Embryonic facial prominence (tissue), 1 donor: ENCODE measurements around the gene DALRD3.

Experiments
- DNase-seq: peaks from one replicate; pipeline ENCODE4 v3.0.0-alpha.2; 2016; ENCODE audit errors: extremely low spot score

Gene DALRD3, protein sequence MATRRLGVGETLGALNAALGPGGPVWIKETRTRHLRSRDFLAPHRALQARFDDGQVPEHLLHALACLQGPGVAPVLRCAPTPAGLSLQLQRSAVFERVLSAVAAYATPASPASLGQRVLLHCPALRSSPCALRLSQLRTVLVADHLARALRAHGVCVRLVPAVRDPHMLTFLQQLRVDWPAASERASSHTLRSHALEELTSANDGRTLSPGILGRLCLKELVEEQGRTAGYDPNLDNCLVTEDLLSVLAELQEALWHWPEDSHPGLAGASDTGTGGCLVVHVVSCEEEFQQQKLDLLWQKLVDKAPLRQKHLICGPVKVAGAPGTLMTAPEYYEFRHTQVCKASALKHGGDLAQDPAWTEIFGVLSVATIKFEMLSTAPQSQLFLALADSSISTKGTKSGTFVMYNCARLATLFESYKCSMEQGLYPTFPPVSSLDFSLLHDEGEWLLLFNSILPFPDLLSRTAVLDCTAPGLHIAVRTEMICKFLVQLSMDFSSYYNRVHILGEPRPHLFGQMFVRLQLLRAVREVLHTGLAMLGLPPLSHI

DNA sequence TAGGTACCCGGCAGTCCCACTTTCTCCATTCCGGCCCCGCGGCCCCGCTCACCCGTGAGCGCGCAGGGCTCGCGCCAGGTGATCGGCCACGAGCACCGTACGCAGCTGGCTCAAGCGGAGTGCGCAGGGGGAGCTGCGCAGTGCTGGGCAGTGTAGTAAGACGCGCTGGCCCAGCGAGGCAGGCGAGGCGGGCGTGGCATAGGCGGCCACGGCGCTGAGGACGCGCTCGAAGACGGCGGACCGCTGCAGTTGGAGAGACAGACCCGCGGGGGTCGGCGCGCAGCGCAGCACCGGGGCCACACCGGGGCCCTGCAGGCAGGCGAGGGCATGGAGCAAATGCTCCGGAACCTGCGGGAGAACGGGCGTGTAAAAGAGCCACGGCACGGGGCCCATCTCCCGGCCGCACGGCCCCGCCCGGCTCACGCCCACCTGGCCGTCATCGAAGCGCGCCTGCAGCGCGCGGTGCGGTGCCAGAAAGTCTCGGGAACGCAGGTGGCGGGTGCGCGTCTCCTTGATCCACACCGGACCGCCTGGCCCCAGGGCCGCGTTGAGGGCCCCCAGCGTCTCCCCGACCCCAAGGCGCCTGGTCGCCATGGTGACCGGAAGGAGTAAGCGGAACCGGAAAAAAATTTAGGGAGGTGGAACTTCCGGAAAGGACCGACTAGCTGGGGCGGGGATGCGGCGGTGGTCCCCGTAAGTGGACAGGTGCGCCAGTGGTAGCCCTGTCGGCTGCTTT, at the start of gene DALRD3:
TSS of gene DALRD3 (minus strand) at position 610 of the 736 bp plus-strand sequence. CDS start at position 594, 16 bp downstream.
- DNase-seq: no peak

DNA sequence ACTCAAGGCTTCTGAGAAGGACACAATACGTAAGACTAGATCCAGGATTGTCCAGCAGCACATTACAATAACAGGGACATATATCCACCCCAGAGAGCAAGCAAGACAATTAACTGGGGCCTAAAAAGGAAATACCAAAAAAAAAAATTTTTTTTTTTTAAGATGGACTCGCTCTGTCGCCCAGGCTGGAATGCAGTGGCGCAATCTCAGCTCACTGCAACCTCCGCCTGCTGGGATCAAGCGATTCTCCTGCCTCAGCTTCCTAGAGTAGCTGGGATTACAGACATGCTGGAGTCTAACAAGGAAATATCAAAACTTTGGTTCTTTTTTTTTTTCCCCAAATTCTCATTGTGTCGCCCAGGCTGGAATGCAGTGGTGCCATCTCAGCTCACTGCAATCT, 39.6 kb upstream of the DALRD3 start:
- DNase-seq: no peak

DNA sequence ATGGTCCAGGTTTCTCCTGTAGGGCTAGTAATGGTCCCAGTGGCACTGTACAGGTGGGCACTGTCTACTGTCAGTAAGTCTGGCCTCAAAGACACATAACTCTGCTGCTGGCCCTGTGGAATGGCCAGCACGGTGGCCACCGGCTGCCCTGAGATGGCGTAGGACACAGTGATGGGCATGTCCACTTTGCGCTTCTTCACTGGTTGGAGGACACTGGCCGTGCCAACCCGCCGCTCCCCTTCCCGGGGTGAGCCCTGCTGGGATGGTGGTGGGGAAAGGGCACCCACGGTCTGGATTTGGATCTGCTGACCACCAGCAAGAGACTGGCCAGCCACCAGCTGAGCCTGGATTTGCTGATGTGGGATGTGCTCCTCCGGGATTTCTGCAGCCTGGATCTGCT, 38.9 kb upstream of the DALRD3 start:
- DNase-seq: no peak

DNA sequence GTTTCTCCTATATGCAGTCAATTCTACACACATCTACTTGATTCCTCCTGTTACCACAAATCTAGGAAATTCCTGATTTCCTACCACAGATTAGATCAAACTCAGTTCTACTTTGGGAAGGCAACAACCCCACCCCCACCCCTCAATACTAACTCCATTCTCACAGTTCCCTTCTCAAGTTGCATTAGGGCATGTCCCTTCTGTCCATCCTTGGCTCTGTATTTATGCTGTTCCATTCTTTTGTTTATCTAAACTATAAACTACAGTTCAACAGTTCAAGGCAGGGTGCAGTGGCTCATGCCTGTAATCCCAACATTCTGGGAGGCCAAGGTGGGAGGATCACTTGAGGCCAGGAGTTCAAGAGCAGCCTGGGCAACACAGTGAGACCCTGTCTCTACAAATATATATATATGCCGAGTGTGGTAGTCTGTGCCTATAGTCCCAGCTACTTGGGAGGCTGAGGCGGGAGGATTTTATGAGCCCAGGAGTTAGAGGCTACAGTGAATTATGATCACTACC, 36.0 kb upstream of the DALRD3 start:
- DNase-seq: no peak

DNA sequence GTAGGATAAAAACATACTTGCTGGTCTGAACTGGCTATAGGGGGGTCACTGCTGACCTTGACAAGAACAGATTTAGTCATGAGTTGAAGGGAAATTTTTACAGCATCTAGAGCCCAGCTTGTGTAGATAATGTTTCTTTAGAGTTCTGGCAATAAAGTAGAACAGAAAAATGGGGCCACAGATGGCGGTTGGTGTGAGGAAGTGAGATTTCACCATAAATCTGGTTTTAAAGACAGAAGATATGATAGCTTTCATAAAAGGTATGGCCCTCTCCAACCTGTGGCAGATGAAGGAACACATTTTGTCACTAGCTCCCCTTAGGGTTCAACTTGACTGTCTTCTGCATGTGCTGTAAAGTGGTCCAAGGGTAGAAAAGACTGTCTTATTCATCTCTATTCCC, 35.2 kb upstream of the DALRD3 start:
- no peak for DNase-seq

DNA sequence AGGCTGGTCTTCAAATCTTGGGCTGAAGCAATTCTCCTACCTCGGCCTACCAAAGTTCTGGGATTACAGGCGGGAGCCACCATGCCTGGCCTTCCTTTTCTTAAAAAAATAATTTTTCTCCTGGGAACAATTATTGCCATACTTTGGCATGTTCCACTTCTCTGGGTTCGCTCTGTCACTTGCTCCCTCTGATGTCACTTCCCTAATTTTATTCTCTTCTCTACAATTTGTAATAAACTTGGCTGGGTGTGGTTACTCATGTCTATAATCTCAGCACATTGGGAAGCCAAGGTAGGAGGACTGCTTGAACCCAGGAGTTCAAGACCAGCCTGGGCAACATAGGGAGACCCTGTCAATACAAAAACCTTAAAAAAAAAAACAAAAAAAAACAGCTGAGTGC, 16.9 kb upstream of the DALRD3 start:
- no peak for DNase-seq

DNA sequence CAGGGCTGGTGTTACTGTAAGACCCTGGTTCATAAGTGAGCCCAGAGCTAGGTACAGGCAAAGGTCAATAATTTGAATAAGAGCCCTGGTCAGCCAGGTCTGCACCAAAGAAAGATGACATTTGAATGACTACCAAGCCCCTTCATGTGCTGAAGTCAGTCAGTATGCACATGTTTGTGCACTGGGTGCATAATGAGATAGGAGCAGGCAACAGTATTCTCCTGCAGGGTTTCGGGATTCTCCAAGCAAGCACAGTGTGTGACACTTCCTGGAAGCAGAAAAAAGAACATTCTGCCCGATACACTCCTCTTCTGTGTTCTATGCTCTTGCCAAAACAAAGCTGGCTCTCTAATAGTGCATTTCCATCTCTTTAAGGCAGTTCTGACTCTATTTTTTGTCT, 16.3 kb upstream of the DALRD3 start:
- DNase-seq: no peak

DNA sequence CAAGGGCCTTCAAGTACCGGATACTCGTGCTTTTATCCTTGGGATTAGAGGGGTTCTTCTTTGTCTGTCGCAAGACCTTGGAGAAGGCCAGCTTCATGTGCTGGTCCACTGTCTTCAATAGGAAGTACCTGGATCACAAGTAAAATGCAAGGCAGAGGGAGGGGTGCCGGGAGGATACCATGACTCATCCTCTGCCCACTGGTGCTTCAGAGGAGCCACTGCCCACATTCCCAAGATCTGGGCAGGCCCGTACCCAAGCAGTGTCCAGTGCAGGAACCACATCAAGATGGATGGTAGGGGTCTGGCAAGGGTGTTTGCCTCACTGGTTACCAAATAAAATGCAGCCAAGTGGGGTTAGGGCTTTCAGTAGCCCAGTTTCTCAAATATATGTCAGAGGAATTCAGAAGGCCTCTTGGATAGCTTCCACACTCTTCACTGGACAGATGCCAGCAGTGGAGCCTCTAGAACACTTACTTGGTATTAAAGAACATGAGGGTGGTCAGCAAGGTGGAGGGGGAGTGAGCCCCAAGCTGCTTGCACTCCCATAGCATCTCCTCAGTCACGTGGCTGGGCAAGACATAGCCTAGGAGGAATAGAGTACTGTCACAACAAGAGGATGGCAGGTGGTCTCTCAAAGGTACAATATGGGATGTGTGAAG, 14.4 kb upstream of the DALRD3 start:
- no peak for DNase-seq

DNA sequence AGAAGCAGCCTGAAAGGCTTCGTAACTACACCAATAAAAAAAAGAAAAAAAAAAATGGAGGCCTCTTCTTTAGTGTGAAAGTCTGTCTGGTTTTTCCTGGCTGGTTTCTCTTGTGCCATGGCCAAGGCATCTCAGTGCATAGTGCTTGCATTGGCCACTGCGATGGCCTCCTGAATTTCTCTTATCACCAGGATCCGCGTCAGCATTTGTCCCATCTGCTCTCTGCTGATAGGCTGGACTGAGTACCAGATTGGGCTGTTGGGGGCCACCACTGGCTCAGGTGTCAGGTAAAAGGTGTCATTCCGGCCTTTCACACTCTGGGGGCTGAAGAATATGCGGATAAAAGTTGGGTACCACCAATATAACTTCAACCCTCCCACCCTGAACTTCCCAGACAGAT, 11.9 kb upstream of the DALRD3 start:
- DNase-seq: no peak

DNA sequence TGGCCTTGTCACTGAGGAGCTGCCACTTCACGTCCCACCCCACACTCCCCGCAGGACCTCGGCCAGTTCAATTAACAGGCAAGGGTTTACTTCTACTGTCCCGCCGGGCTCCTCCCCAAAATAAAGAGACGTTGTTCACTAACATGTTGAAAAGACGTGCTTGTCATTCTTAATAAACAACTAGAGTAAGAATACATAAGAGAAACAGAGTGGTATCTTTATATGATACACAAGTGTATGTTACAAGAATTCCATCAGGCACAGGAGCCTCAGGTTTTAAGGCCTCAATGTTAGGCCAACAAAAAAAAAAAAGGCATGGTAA, 11.1 kb upstream of the DALRD3 start:
- no peak for DNase-seq

DNA sequence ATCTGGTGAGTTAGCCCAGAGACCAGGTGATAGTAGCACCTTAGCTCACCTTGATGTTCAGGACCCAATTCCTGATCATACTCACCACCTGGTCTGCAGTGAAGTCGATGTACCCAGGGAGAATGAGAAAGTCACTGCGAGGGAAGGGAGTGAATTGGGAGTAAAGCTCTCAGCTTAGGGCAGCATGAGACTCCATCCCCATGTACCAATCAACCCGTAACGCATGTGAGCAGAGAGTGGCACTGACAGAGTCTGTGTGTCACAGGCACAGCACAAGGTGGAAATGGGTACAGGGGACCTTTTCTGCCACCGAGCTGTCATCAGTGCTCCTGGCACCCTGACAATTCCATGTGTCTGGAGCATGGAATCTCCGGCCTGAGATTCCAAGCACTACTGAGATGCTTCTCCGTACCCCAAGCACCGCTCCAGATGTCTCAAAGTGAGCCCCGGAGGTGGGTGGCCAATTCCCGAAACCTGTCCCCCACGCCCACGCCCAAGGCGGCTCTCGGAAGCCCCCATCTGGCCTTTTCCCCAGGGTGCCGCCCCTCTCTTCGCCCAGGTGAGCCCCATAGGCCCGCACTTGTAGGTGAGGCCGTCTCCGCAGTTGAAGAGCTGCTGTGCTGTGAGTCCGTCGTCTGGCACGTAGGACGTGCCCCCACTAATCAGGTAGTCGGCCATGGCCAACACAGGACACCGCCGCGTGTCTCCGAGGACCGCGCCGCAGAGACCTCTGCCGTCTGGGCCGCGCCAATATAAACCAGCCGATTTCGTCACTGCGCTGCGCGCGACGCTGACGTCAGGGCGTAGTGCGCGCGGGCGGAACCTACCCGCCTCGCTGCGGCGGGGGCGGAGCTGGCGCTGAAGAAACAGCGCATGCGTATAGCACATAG, 10.5 kb upstream of the DALRD3 start, which contains the start of gene IMPDH2:
TSS of gene IMPDH2 (minus strand) at position 726 of the 890 bp plus-strand sequence. CDS start at position 678, 48 bp downstream.
- peak; percentile 87 for DNase-seq

DNA sequence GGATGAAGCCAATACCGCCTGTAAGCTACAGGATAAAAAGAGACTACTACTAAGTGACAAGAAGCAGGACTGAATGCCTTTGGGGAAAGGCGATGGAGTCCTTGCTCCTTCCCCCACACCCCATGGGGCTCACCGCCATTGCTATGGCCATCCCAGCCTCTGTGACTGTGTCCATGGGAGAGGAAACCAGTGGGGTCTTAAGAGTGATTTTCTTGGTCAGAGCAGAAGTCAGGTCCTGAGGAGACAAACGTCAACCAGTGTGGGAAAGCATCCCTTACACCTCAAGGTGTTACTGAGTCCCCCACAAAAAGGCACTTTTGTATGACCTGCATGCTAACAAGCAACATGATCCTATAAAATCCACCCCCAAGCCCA, 9.9 kb upstream of the DALRD3 start:
- DNase-seq: no peak

DNA sequence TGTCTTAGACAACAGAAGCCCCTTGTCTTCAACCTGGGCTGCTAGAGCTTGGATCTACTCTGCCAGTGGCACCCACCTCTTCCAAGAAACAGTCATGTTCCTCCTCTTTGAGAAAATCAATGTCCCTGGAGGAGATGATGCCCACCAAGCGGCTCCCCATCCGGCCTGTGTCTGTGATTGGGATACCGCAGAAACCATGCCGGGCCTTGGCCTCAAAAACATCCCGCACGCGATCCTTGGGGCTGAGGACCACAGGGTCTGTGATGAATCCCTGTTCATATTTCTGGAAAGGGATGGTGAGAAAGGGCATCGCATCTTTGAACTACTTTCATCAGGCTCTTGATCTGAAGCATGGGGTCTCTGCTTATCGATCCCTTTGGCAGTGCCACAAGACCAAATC, 9.3 kb upstream of the DALRD3 start:
- DNase-seq: no peak

DNA sequence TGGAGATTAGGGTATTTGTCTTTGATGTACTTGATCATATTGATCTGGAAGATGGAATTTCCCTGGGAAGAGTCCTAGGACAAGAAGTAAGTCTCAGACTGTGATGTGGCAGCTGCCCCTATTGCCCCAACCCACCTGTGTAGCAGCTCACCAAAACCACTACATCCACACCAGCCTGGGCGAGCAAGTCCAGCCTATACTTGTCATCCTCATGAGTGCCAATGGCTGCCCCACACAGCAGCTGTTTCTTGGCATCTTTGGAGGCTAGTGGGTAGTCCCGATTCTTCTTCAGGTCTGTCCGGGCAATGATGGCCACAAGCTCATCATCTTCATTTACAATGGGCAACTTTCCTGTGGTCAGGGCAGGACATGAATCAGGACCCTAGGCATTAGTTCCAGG, 8.2 kb upstream of the DALRD3 start:
- DNase-seq: no peak

DNA sequence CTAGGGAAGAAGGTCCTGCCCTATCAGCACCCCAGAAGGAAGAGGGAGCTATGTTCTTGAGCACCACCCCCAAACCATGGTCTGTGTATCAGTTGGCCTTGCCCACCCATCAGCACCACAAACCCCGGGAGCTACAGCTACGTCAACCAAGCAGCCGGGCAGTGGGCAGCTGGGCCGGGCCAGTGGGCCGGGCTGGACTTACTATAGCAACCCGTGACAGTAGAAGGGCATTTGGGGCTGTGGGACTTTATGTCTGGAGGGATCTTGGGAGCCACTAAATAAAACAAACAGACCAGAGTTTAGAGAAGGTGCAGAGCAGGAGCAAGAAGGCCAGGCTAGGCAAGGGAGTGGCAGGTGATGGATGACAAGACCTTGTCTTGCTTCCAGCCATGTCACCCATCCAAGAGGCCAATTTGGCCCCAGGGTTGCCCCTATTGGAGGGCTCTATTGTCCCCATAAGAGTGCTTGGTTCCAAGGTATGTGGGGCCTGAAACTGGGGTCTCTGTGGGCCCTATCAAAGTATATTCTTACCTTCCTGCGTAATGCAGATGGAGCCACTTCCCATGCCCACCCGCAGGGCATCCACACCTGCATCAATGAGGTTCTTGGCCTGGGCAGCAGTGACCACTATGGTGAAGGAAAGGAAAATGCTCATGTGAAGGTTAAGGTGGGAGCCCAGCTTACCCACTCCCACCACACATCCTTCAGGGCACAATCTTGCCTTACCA, 7.6 kb upstream of the DALRD3 start:
- DNase-seq: no peak

DNA sequence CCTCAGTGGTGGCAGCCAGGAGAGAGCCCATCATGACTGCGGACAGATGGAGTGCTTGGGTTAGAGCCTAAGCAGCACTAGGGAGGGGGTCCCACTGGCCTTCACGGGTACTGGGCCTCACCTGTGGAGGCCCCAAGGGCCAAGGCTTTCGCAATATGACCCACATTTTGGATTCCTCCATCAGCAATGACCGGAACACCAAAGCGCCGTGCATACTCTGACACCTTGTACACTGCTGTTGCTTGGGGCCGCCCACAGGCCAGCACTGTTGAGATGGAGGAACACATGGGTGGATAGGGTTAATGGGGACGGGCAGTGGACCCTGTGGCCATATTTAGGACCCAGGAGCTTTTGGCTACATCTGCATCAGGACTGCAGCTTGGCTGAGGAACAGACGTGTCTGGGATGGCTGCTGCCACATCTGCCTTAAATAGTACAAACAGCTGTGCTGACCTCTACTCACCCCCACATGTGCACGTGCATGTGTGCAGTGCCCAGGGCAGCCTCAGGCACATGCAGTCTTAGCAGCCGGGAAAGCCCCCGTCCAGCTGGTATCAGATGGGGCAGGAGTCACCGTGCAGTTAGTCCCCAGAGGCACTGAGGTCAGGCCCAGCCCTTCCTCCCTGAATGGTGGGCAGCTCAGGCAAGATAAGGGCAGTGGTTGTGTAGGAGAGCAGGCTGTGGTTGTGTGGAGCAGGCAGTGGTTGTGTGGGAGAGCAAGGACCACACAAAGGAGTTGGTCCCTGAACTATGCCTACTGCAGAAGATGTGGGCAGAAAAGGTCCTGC, 6.8 kb upstream of the DALRD3 start:
- DNase-seq: no peak

DNA sequence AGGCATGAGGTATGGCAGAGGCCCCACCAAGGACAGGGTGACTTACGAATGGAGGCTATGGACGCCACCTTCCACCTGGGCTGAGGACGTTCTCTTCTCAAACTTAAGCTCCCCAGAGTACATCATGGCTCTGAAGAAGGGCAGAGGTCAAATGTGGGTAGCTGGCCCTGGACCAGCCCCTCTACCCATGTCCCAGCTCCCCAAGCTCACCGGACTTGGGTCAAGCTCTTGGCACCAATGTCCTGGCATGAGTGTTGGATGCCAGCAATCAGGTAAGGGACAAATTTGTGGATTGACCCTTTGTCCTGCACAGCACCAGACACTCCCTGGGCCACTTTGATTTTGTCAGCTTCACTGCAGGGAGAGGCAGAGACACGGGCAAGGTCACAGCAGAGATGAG, 6.1 kb upstream of the DALRD3 start:
- no peak for DNase-seq

DNA sequence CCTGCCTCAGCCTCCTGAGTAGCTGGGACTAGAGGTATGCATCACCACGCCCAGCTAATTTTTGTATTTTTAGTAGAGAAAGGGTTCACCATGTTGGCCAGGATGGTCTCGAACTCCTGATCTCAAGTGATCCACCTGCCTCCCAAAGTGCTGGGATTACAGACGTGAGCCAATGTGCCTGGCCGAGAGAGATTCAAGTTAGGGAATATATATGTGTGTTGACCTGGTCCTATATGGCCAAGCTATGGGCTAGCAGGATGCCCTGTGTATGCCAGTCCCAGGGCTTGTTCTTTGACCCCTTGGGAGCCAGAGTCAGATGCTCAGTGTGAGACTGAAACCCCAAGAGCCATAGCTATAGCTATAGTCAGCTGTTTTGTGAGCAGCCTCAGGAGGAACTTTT, 5.4 kb upstream of the DALRD3 start:
- DNase-seq: no peak

DNA sequence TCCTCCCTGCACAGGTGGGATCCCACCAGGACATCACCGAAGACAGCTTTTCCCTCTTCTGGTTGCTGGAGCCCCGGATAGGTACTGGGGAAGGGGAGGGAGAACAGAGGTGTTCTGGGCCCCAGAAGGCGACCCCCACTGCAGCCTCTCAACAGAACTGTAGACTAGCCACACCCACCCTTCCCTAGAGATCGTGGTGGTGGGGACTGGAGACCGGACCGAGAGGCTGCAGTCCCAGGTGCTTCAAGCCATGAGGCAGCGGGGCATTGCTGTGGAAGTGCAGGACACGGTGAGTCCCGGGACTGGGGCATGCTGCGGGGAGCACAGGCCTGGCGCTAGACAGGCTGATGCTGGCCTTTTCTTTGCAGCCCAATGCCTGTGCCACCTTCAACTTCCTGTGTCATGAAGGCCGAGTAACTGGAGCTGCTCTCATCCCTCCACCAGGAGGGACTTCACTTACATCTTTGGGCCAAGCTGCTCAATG, 4.3 kb upstream of the DALRD3 start:
- DNase-seq: no peak
